ENCODE data around the gene FERMT3.

FERMT3 gene

GRCh38 chr11:64267207-64267945, 60.9 kb downstream of the FERMT3 start:
- H3K9ac ChIP-seq (ENCODE audit: insufficient read length), result no peak overlapping the region
- H3K9me3 ChIP-seq (ENCODE audit: low read depth, low read length), result no peaks in the 10 kb centered on the region
- no peak for TF ChIP-seq FOXP2 (optimal IDR thresholded peaks at IDR 0.05; ENCODE audit: control extremely low read depth, extremely low read length, insufficient read depth)
- TF ChIP-seq EZH2 (IDR thresholded peaks at IDR 0.05), result no peak
- no peak for TF ChIP-seq POLR2AphosphoS5 (IDR thresholded peaks at IDR 0.05; ENCODE audit: borderline replicate concordance, low read depth, low read length)
- H3K4me3 ChIP-seq, result no peak overlapping the region
- no peak for DNase-seq (ENCODE audit: low read depth, low spot score)
- H3K36me3 ChIP-seq (ENCODE audit: insufficient read depth, low read length), result peaks cover 21% of the 10 kb centered on the region; the same call in 1 of the 2 replicates
- H3K27ac ChIP-seq, result peak overlapping the region; percentile 70

GRCh38 chr11:64268025-64268892, 61.7 kb downstream of the FERMT3 start:
- Histone ChIP-seq H3K36me3 (ENCODE audit: insufficient read depth, low read length) (peaks cover 12% of the 10 kb centered on the region; the same call in 1 of the 2 replicates), H3K9me3 (ENCODE audit: low read depth, low read length) (no peaks in the 10 kb centered on the region), H3K9ac (ENCODE audit: insufficient read length) (peak overlapping the region; percentile 92), H3K4me3 (peak overlapping the region; percentile 80), H3K27ac (peak overlapping the region; percentile 95)
- TF ChIP-seq POLR2AphosphoS5 (IDR thresholded peaks at IDR 0.05; ENCODE audit: borderline replicate concordance, low read depth, low read length) (no peak), FOXP2 (optimal IDR thresholded peaks at IDR 0.05; ENCODE audit: control extremely low read depth, extremely low read length, insufficient read depth) (no peak), EZH2 (IDR thresholded peaks at IDR 0.05) (no peak)
- no peak for DNase-seq (ENCODE audit: low read depth, low spot score)

- TF ChIP-seq POLR2AphosphoS5 (IDR thresholded peaks at IDR 0.05; ENCODE audit: borderline replicate concordance, low read depth, low read length) (no peak), EZH2 (IDR thresholded peaks at IDR 0.05) (no peak), FOXP2 (optimal IDR thresholded peaks at IDR 0.05; ENCODE audit: control extremely low read depth, extremely low read length, insufficient read depth) (no peak)
- no peak for DNase-seq (ENCODE audit: low read depth, low spot score)
- H3K9me3 ChIP-seq (ENCODE audit: low read depth, low read length), result no peaks in the 10 kb centered on the region
- peaks cover 5% of the 10 kb centered on the region; the same call in 1 of the 2 replicates for H3K36me3 ChIP-seq (ENCODE audit: insufficient read depth, low read length)
- peak overlapping the region; percentile 80 for H3K4me3 ChIP-seq
- peak overlapping the region; percentile 92 for H3K9ac ChIP-seq (ENCODE audit: insufficient read length)
- H3K27ac ChIP-seq, result peak overlapping the region; percentile 95
These were observed 62.5 kb downstream of the FERMT3 start for GRCh38 chr11:64268893-64269539.

DNA sequence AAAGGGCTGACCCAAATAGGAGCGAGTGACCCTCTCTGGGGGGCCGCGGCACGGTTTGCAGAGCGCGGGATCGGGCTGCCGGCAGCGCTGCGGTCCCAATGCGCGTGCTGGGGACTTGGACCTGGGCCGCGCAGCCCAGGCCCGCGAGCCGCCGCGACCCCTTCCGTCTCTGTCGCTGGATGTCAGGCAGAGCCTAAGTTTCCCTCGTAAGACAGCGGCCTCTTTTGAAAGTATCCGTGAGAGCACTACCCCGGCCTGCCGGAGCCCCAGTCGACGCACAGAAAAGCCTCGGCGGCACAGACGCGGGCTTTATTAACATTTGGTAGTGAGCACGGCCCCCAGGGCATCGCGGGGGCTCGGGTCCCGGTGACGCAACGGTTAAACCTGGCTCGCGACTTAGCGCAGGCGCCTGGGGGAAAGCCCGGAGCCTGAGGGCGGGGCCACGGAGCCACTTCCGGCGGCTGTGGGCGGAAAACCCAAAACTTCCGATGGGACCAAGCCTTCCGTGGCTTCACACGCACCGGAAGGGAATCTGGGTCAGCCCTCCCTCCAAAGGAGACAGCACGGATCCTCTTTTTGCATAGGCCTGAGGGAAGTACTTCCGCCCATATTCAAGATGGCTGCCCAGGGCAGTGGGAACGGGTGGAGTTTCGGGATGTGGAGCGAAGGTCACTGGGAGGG, 63.2 kb downstream of the FERMT3 start:
- H3K27ac ChIP-seq, result peak overlapping the region; percentile 95
- H3K4me3 ChIP-seq, result peak overlapping the region; percentile 80
- peak overlapping the region; percentile 92 for H3K9ac ChIP-seq (ENCODE audit: insufficient read length)
- no peaks in the 10 kb centered on the region for H3K9me3 ChIP-seq (ENCODE audit: low read depth, low read length)
- DNase-seq (ENCODE audit: low read depth, low spot score), result peak; percentile 98
- TF ChIP-seq EZH2 (IDR thresholded peaks at IDR 0.05) (no peak), FOXP2 (optimal IDR thresholded peaks at IDR 0.05; ENCODE audit: control extremely low read depth, extremely low read length, insufficient read depth) (no peak), POLR2AphosphoS5 (IDR thresholded peaks at IDR 0.05; ENCODE audit: borderline replicate concordance, low read depth, low read length) (peak; percentile 78; the same call in 1 of the 2 replicates)
- H3K36me3 ChIP-seq (ENCODE audit: insufficient read depth, low read length), result peaks cover 4% of the 10 kb centered on the region; the same call in 1 of the 2 replicates
